ENCODE measurements around the gene PROCR.

- TF ChIP-seq CTCF (IDR thresholded peaks at IDR 0.05) (no peak), POLR2A (IDR thresholded peaks at IDR 0.05) (no peak), POLR2AphosphoS5 (IDR thresholded peaks at IDR 0.05; ENCODE audit: insufficient read depth in 1 of 2, low read depth in 1 of 2) (no peak)
Measured at GRCh38 chr20:35196313-35196712, 24.4 kb downstream of the PROCR start.
